Stimulated activated naive B cell treated with anti-CD40 and anti-IgM and Interleukin-4, amounts not matched to agents 10 μg/mL and 1 μg/mL and 100 μg/mL, for 72 hours (primary cell): Measurements from ENCODE around the gene TIMD4.

Experiments
- ATAC-seq, 2 donors: fragments of 150-1000 bp; cut with Tn5 transposase; replicated peaks; 2 replicates each; pipeline ENCODE4 v1.10.0; 2021; ENCODE audit warnings: moderate library complexity in 1 of 2
- DNase-seq: peaks from one replicate; pipeline ENCODE4 v3.0.0; 2021
- H3K27ac Mint-ChIP-seq: one replicate; pipeline ENCODE4 v1.8.0; 2022; ENCODE audit warnings: mild to moderate bottlenecking, mixed read lengths
- H3K27me3 Mint-ChIP-seq, 2 donors: one replicate each; pipeline ENCODE4 v1.8.0; 2022; ENCODE audit warnings: mixed read lengths in 2 of 2
- H3K36me3 Mint-ChIP-seq, 2 donors: one replicate each; pipeline ENCODE4 v1.8.0; 2022; ENCODE audit warnings: mixed read lengths in 2 of 2, mild to moderate bottlenecking in 1 of 2
- H3K4me1 Mint-ChIP-seq, 2 donors: one replicate each; pipeline ENCODE4 v1.8.0; 2022; ENCODE audit warnings: mixed read lengths in 2 of 2, mild to moderate bottlenecking in 1 of 2
- H3K4me3 Mint-ChIP-seq, 2 donors: one replicate each; pipeline ENCODE4 v1.8.0; 2022; ENCODE audit warnings: mild to moderate bottlenecking in 2 of 2, mixed read lengths in 2 of 2, moderate library complexity in 1 of 2
- H3K9me3 Mint-ChIP-seq, 2 donors: one replicate each; pipeline ENCODE4 v1.8.0; 2022; ENCODE audit warnings: mixed read lengths in 2 of 2, mild to moderate bottlenecking in 1 of 2

The TIMD4 gene

GRCh38 chr5:156913355-156913718 is 49.7 kb downstream of the TIMD4 start:
- Mint-ChIP-seq H3K4me1 (peaks cover 16 to 33% of the 10 kb centered on the region in 2 donors), H3K4me3 (no peak overlapping the region), H3K36me3 (peaks cover 0 to 5% of the 10 kb centered on the region in 2 donors), H3K9me3 (peaks cover 3% of the 10 kb centered on the region in 2 donors), H3K27ac (no peak overlapping the region), H3K27me3 (no peaks in the 10 kb centered on the region)
- ATAC-seq: no peak
- no peak for DNase-seq

DNA sequence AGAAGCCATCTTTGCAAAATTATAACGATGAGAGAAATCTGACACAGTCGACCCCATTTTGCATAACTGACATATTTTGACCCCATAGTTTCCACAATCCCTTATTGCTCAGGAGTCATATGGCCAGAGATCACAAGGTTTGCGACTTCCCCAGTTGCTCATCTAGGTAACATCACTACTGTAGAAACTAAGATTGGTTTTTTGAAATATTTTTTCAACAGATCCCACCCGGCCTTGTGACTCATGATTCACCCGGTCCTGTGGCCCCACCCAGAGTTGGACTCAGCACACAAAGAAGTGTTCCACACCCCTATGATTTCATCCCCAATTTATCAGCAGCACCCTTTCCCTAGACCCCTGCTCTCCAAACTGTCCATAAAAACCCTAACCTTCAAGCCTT is 50.2 kb downstream of the TIMD4 start:
- Mint-ChIP-seq H3K27me3 (peaks cover 0 to 4% of the 10 kb centered on the region in 2 donors), H3K4me1 (peaks cover 15 to 29% of the 10 kb centered on the region in 2 donors), H3K4me3 (no peak overlapping the region), H3K27ac (no peak overlapping the region), H3K9me3 (peaks cover 3% of the 10 kb centered on the region in 2 donors), H3K36me3 (peaks cover 0 to 5% of the 10 kb centered on the region in 2 donors)
- ATAC-seq (no peak), DNase-seq (no peak)

DNA sequence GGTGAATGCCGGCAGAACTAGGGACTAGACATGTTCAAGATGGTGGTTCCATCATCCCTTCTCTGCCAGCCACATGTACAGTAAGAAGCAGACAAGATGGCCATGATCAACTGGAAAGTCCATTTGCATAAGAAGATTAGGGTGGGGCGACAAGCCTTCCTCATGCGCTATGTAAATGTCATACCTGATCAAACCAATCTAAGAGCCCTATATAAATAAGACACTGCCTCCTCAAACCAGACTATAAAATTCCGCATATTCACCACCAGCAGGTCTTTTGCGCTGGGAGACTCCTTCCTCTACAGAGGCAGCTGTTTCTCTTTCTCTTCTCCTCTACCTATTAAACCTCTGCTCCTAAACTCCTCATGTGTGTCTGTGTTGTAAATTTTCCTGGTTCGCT is 53.8 kb downstream of the TIMD4 start:
- peaks cover 0 to 8% of the 10 kb centered on the region in 2 donors for H3K27me3 Mint-ChIP-seq
- H3K4me1 Mint-ChIP-seq: peaks cover 11 to 18% of the 10 kb centered on the region in 2 donors
- no peak overlapping the region for H3K4me3 Mint-ChIP-seq
- peaks cover under 1 to 2% of the 10 kb centered on the region in 2 donors for H3K9me3 Mint-ChIP-seq
- H3K27ac Mint-ChIP-seq: no peak overlapping the region
- peaks cover 0 to 5% of the 10 kb centered on the region in 2 donors for H3K36me3 Mint-ChIP-seq
- no peak for ATAC-seq
- DNase-seq: no peak

- Mint-ChIP-seq H3K27ac (no peak overlapping the region), H3K27me3 (peaks cover 0 to 8% of the 10 kb centered on the region in 2 donors), H3K4me1 (peaks cover 0 to 3% of the 10 kb centered on the region in 2 donors), H3K9me3 (no peaks in the 10 kb centered on the region), H3K4me3 (no peak overlapping the region), H3K36me3 (no peaks in the 10 kb centered on the region)
- no peak for DNase-seq
- no peak for ATAC-seq
Observed at GRCh38 chr5:156907667-156908066, 55.4 kb downstream of the TIMD4 start.

DNA sequence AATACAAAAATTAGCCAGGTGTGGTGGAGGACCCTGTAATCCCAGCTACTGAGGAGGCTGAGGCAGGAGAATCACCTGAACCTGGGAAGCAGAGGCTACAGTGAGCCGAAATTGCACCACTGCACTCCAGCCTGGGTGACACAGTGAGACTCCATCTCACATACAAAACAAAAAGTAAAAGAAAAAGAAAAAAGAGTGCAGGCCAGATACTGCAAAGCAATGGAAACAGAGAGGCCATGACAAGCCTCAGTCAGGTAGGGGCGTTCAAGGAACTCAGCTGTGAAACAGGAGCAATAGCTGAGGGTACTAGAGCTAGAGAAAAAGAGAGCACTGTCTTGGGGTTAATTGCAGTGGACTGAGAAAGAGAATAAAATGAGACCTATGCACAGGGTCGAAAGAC is 56.2 kb downstream of the TIMD4 start:
- Mint-ChIP-seq H3K27ac (no peak overlapping the region), H3K27me3 (peaks cover 0 to 8% of the 10 kb centered on the region in 2 donors), H3K36me3 (no peaks in the 10 kb centered on the region), H3K4me1 (no peaks in the 10 kb centered on the region), H3K9me3 (no peaks in the 10 kb centered on the region), H3K4me3 (no peak overlapping the region)
- DNase-seq (no peak), ATAC-seq (no peak)

DNA sequence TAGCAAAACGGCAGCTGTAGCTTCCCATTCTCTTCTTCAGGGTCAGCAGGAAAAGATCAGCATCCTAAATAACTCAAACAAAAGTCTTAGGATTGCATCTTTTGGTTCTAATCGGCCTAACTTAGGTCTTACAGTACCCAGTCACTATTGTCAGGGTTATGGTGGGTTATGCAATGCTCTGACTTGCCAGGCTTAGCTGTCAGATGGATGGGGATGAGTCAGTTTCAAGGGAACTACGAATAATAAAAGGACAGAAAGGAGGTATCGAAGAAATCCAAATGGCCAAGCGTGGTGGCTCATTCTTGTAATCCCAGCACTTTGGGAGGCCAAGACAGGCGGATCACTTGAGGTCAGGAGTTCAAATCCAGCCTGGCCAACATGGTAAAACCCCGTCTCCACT is 66.5 kb downstream of the TIMD4 start:
- H3K27ac Mint-ChIP-seq: no peak overlapping the region
- H3K9me3 Mint-ChIP-seq: peaks cover 0 to 6% of the 10 kb centered on the region in 2 donors
- DNase-seq (no peak), ATAC-seq (no peak)
- H3K36me3 Mint-ChIP-seq: no peaks in the 10 kb centered on the region
- peaks cover 10 to 13% of the 10 kb centered on the region in 2 donors for H3K4me1 Mint-ChIP-seq
- H3K4me3 Mint-ChIP-seq: no peak overlapping the region
- H3K27me3 Mint-ChIP-seq: peaks cover 0 to 13% of the 10 kb centered on the region in 2 donors

DNA sequence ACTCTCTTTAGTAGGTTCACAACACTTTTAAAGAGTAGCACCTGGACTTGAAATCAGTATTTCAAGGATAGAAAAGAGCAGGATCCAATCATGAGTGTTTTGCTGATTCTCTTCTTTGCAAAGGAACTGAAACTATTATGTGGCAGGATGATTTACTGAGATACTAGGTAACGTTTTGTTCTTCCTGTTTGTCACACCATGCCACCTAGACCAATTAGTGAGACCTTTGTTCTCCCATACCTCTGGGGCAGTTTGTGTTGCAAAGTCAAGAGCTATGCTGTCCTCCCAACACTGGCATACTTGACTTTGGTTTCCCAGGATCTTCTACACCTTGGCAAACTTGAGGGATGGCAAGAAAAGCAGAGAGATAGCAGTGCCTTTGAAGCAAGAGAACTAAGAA is 69.5 kb downstream of the TIMD4 start:
- no peak overlapping the region for H3K4me3 Mint-ChIP-seq
- ATAC-seq: peak; percentile 89
- peak overlapping the region; percentile 48 for H3K27ac Mint-ChIP-seq
- peaks cover 10 to 13% of the 10 kb centered on the region in 2 donors for H3K4me1 Mint-ChIP-seq
- H3K27me3 Mint-ChIP-seq: peaks cover 0 to 9% of the 10 kb centered on the region in 2 donors
- H3K36me3 Mint-ChIP-seq: no peaks in the 10 kb centered on the region
- H3K9me3 Mint-ChIP-seq: peaks cover 0 to 4% of the 10 kb centered on the region in 2 donors
- DNase-seq: no peak

DNA sequence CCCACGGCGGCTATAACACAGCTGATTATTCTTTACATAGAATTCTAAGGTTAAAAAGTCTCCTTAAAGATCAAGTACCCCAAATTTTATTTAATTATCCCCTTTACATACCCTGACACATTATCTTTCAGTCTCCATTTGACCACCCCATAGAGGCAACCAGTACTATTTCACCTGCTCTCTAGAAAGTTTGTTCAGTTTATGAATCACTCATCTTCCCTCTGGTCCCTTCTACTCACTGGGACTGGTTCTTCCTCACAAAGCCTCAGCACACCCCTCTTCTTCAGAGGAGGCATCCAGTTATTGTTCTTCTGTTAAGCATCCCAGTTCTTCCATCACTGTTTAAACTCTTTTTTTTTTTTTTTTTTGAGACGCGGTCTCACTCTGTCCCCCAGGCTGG is 70.2 kb downstream of the TIMD4 start:
- Mint-ChIP-seq H3K27ac (peak overlapping the region; percentile 48), H3K4me3 (no peak overlapping the region), H3K9me3 (peaks cover 0 to 4% of the 10 kb centered on the region in 2 donors), H3K4me1 (peaks cover 10 to 13% of the 10 kb centered on the region in 2 donors), H3K36me3 (no peaks in the 10 kb centered on the region), H3K27me3 (peaks cover 0 to 9% of the 10 kb centered on the region in 2 donors)
- ATAC-seq (no peak), DNase-seq (no peak)

- ATAC-seq (peak in 1 of 2 donors; percentile 22), DNase-seq (no peak)
- no peaks in the 10 kb centered on the region for H3K36me3 Mint-ChIP-seq
- no peak overlapping the region for H3K27ac Mint-ChIP-seq
- no peak overlapping the region for H3K4me3 Mint-ChIP-seq
- peaks cover 0 to 4% of the 10 kb centered on the region in 2 donors for H3K9me3 Mint-ChIP-seq
- peaks cover 0 to 10% of the 10 kb centered on the region in 2 donors for H3K27me3 Mint-ChIP-seq
- peaks cover 10 to 13% of the 10 kb centered on the region in 2 donors for H3K4me1 Mint-ChIP-seq
Observed at GRCh38 chr5:156892223-156892622, 70.8 kb downstream of the TIMD4 start.

DNA sequence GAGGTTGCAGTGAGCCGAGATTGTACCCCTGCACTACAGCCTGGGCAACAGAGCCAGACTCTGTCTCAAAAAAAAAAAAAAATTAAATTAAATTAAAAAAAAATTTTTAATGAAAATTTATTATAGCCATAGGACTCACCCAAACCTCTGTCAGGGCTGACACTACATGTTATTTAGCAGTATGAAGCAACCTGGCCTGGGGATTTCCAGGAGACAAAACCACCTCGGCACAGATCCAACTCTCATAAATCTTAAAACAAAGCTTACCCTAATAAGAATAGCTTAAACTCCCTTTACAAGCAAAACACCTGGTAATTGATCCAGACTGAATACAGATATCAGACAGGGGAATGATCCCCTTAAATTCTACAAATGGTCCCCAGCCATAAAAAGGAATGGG is 74.5 kb downstream of the TIMD4 start:
- no peaks in the 10 kb centered on the region for H3K36me3 Mint-ChIP-seq
- DNase-seq: no peak
- no peak for ATAC-seq
- no peak overlapping the region for H3K4me3 Mint-ChIP-seq
- no peak overlapping the region for H3K27ac Mint-ChIP-seq
- H3K4me1 Mint-ChIP-seq: peaks cover 10 to 17% of the 10 kb centered on the region in 2 donors
- H3K27me3 Mint-ChIP-seq: peaks cover 4 to 6% of the 10 kb centered on the region in 2 donors
- H3K9me3 Mint-ChIP-seq: peaks cover 0 to 1% of the 10 kb centered on the region in 2 donors

DNA sequence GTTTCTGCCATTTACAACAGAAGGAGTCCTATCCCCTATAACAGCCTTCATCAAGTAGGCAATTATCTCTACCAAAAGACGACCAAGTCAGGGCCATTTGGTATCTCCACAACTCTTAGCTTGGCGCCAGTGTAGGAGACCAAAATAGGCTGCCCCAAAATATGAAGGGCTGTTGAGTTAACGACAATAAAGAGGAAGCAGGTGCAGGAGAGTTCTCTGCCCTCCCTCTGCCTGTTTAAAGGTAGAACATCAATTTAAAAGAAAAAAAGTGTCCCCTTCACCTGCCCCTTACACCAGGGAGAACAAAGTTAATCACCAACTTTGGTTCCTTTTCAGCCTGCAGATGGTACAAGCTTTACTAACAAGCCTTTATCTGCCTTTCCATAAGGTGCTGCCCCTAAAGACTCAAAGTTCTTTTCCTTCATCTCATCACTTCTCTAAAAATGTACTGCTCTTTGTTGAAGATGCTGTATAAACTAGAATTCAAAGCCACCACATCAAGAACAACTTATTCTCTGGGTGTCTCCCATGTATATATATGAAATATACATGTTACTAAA is 79.6 kb downstream of the TIMD4 start:
- H3K9me3 Mint-ChIP-seq: no peaks in the 10 kb centered on the region
- DNase-seq (no peak), ATAC-seq (peak; percentile 58 to 67)
- peaks cover 6 to 10% of the 10 kb centered on the region in 2 donors for H3K27me3 Mint-ChIP-seq
- H3K4me3 Mint-ChIP-seq: no peak overlapping the region
- H3K27ac Mint-ChIP-seq: no peak overlapping the region
- no peaks in the 10 kb centered on the region for H3K36me3 Mint-ChIP-seq
- peaks cover 9 to 17% of the 10 kb centered on the region in 2 donors for H3K4me1 Mint-ChIP-seq

GRCh38 chr5:156879665-156880285 is 83.3 kb downstream of the TIMD4 start:
- Mint-ChIP-seq H3K27ac (no peak overlapping the region), H3K4me3 (no peak overlapping the region), H3K36me3 (no peaks in the 10 kb centered on the region), H3K9me3 (no peaks in the 10 kb centered on the region), H3K4me1 (peaks cover 9 to 17% of the 10 kb centered on the region in 2 donors), H3K27me3 (peaks cover 0 to 7% of the 10 kb centered on the region in 2 donors)
- DNase-seq (no peak), ATAC-seq (peak in 1 of 2 donors; percentile 44)

GRCh38 chr5:156871212-156871611 is 91.8 kb downstream of the TIMD4 start:
- no peak for DNase-seq
- H3K27ac Mint-ChIP-seq: no peak overlapping the region
- H3K36me3 Mint-ChIP-seq: no peaks in the 10 kb centered on the region
- H3K9me3 Mint-ChIP-seq: peaks cover 16 to 21% of the 10 kb centered on the region in 2 donors
- no peak overlapping the region for H3K4me3 Mint-ChIP-seq
- ATAC-seq: no peak
- H3K4me1 Mint-ChIP-seq: no peaks in the 10 kb centered on the region
- peaks cover 6 to 9% of the 10 kb centered on the region in 2 donors for H3K27me3 Mint-ChIP-seq

- ATAC-seq (no peak), DNase-seq (no peak)
- Mint-ChIP-seq H3K27ac (no peak overlapping the region), H3K27me3 (peaks cover 6 to 9% of the 10 kb centered on the region in 2 donors), H3K4me3 (no peak overlapping the region), H3K36me3 (no peaks in the 10 kb centered on the region), H3K4me1 (no peaks in the 10 kb centered on the region), H3K9me3 (peaks cover 16 to 21% of the 10 kb centered on the region in 2 donors)
Observed at GRCh38 chr5:156870498-156870839, 92.6 kb downstream of the TIMD4 start.
